ENCODE measurements around the gene IMP3. TPM values are rescaled to one million over a fixed set of nuclear protein-coding genes. Genes with fewer than 3 reads are reported as not detected.

IMP3 gene
- total and polyA plus RNA-seq, 2 donors (not counting 3 experiments of a cell fraction or from before 2014, with no cell fraction given), result 41.3 to 64.0 TPM

DNA sequence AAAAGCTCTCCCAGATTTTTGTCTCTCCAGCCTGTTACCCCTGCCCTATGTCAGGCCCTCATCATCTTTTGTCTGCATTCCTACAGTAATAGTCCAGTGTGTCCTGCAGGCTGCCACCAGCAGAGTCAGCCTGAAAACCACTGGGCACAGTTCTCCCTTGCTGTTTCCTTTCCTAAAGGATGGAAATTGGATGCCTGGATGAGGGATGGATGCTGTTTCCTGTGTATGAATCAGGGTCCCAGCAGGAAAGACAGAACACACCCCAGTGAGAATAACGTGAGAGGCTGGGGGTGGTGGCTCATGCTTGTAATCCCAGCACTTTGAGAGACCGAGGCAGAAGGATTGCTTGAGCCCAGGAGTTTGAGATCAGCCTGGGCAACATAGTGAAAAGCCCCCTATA is 4.4 kb upstream of the IMP3 start:
- Histone ChIP-seq H2AFZ (ENCODE audit: low read depth, low read length) (no peak overlapping the region), H3K79me2 (ENCODE audit: control insufficient read depth, insufficient read depth, low read length) (peaks cover 6% of the 10 kb centered on the region), H3K36me3 (ENCODE audit: control insufficient read depth in 2 of 2, extremely low read depth in 1 of 2, insufficient read depth in 2 of 2, low read length in 2 of 2) (no peaks in the 10 kb centered on the region), H3K27ac (ENCODE audit: insufficient read depth, low read depth, low read length) (no peak overlapping the region), H3K4me1 (ENCODE audit: control insufficient read depth, extremely low read depth, insufficient read depth, low read length) (peaks cover 19% of the 10 kb centered on the region), H3K9ac (replicated peaks; ENCODE audit: extremely low read depth, insufficient read depth, low read length) (no peak overlapping the region), H3K9me1 (replicated peaks; ENCODE audit: control insufficient read depth, extremely low read depth, insufficient read depth, low read length) (no peaks in the 10 kb centered on the region), H3K9me3 (replicated peaks; ENCODE audit: control insufficient read depth, insufficient read depth, low read length) (no peaks in the 10 kb centered on the region), H3K27me3 (ENCODE audit: control insufficient read depth in 2 of 2, insufficient read depth in 2 of 2, low read length in 2 of 2) (no peaks in the 10 kb centered on the region), H4K20me1 (replicated peaks; ENCODE audit: control insufficient read depth, extremely low read depth, insufficient read depth, low read length) (no peaks in the 10 kb centered on the region), H3K4me3 (replicated peaks in 1 of 3; ENCODE audit: insufficient read depth in 1 of 3, low read depth in 1 of 3, low read length in 3 of 3) (no peak overlapping the region), H3K4me2 (ENCODE audit: insufficient read depth, low read length) (no peak overlapping the region)
- ChIA-PET CTCF (interaction anchor here (1.5 kb wide), 1 partner anchor 42 kb away, joined by 5 read pairs; no protein-coding TSS in a partner anchor), POLR2A (no interaction called here)
- no TSS peak for BruUV-seq (replicated peaks)
- no peak for FAIRE-seq
- dilution Hi-C loops (cut with MboI; ENCODE audit: extremely low pct_ligation_motif_present, low sequenced_read_pairs) (no loop called here), intact Hi-C loops (cut with micrococcal nuclease) (no loop called here)
- no peak for DNase-seq (ENCODE audit: low read depth, low spot score)
- TF ChIP-seq FOS (IDR thresholded peaks at IDR 0.05; ENCODE audit: borderline replicate concordance, insufficient read depth, low read length) (peak; percentile 24), POLR2AphosphoS5 (IDR thresholded peaks at IDR 0.05; ENCODE audit: insufficient read depth, low read depth, low read length) (no peak)

DNA sequence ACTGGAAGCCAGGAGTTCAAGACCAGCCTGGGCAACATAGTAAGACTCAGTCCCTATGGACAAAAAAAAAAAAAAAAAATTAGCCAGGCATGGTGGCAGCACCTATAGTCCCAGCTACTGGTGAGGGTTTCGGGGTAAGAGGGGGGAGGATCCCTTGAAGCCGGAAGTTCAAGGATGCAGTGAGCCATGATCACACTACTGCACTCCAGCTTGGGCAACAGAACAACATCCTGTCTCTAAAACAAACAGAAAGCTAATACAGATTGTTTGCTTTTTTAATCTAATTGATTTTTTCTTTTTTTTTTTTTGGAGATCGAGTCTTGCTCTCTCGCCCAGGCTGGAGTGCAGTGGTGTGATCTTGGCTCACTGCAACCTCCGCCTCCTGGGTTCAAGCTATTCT is 1.6 kb upstream of the IMP3 start:
- Histone ChIP-seq H3K9me3 (replicated peaks; ENCODE audit: control insufficient read depth, insufficient read depth, low read length) (no peaks in the 10 kb centered on the region), H3K4me3 (replicated peaks in 1 of 3; ENCODE audit: insufficient read depth in 1 of 3, low read depth in 1 of 3, low read length in 3 of 3) (no peak overlapping the region), H3K4me2 (ENCODE audit: insufficient read depth, low read length) (no peak overlapping the region), H3K4me1 (ENCODE audit: control insufficient read depth, extremely low read depth, insufficient read depth, low read length) (peaks cover 27% of the 10 kb centered on the region), H3K9me1 (replicated peaks; ENCODE audit: control insufficient read depth, extremely low read depth, insufficient read depth, low read length) (no peaks in the 10 kb centered on the region), H2AFZ (ENCODE audit: low read depth, low read length) (no peak overlapping the region), H3K27ac (ENCODE audit: insufficient read depth, low read depth, low read length) (no peak overlapping the region), H3K27me3 (ENCODE audit: control insufficient read depth in 2 of 2, insufficient read depth in 2 of 2, low read length in 2 of 2) (no peaks in the 10 kb centered on the region), H3K79me2 (ENCODE audit: control insufficient read depth, insufficient read depth, low read length) (peaks cover 10% of the 10 kb centered on the region), H3K36me3 (ENCODE audit: control insufficient read depth in 2 of 2, extremely low read depth in 1 of 2, insufficient read depth in 2 of 2, low read length in 2 of 2) (no peaks in the 10 kb centered on the region), H4K20me1 (replicated peaks; ENCODE audit: control insufficient read depth, extremely low read depth, insufficient read depth, low read length) (no peaks in the 10 kb centered on the region), H3K9ac (replicated peaks; ENCODE audit: extremely low read depth, insufficient read depth, low read length) (no peak overlapping the region)
- intact Hi-C loops (cut with micrococcal nuclease), result loop anchor here (2.0 kb wide), 1 partner anchor 273 kb away; the partner anchor contains the start of gene MAN2C1
- ChIA-PET CTCF (interaction anchor here (0.7 to 4.1 kb wide), 3 partner anchors 21 to 44 kb away, joined by 3 to 32 read pairs (median 3); no protein-coding TSS in a partner anchor), POLR2A (interaction anchor here (0.6 kb wide), 1 partner anchor 109 kb away, joined by 3 read pairs; no protein-coding TSS in a partner anchor)
- TF ChIP-seq MYC (IDR thresholded peaks at IDR 0.05; ENCODE audit: low read depth, low read length) (no peak), POLR2AphosphoS5 (IDR thresholded peaks at IDR 0.05; ENCODE audit: insufficient read depth, low read depth, low read length) (no peak), EZH2 (IDR thresholded peaks at IDR 0.05; ENCODE audit: borderline replicate concordance, low read depth, low read length, severe bottlenecking) (no peak), FOS (IDR thresholded peaks at IDR 0.05; ENCODE audit: borderline replicate concordance, insufficient read depth, low read length) (no peak), POLR2A (IDR thresholded peaks at IDR 0.05; ENCODE audit: low read depth, low read length) (no peak), GATA2 (IDR thresholded peaks at IDR 0.05; ENCODE audit: insufficient read depth, insufficient read length, low read depth, low read length) (no peak)
- TF ChIP-seq, protein P1, sequence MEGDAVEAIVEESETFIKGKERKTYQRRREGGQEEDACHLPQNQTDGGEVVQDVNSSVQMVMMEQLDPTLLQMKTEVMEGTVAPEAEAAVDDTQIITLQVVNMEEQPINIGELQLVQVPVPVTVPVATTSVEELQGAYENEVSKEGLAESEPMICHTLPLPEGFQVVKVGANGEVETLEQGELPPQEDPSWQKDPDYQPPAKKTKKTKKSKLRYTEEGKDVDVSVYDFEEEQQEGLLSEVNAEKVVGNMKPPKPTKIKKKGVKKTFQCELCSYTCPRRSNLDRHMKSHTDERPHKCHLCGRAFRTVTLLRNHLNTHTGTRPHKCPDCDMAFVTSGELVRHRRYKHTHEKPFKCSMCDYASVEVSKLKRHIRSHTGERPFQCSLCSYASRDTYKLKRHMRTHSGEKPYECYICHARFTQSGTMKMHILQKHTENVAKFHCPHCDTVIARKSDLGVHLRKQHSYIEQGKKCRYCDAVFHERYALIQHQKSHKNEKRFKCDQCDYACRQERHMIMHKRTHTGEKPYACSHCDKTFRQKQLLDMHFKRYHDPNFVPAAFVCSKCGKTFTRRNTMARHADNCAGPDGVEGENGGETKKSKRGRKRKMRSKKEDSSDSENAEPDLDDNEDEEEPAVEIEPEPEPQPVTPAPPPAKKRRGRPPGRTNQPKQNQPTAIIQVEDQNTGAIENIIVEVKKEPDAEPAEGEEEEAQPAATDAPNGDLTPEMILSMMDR (IDR thresholded peaks at IDR 0.05; ENCODE audit: extremely low read depth in 1 of 2, insufficient read depth in 1 of 2, low read depth in 1 of 2, low read length in 2 of 2), result no peak
- DNase-seq (ENCODE audit: low read depth, low spot score), result no peak
- no peak for FAIRE-seq
- no TSS peak for BruUV-seq (replicated peaks)
- dilution Hi-C loops (cut with MboI; ENCODE audit: extremely low pct_ligation_motif_present, low sequenced_read_pairs), result no loop called here

Measured in endothelial cell of umbilical vein (primary cell).